22Rv1 (cell line): ENCODE results near the gene LRRC53.

ENCODE experiments used
- H3K27ac ChIP-seq: fragments of 450-650 bp; 2 replicates; pipeline ENCODE4 v1.5.1; 2017
- ZFX ChIP-seq: fragments of 450-650 bp; IDR thresholded peaks from 2 replicates; pipeline ENCODE4 v1.6.1; 2017; ENCODE audit warnings: antibody characterized with exemption, borderline replicate concordance
- TF ChIP-seq, protein P1 (sequence below): fragments of 450-650 bp; IDR thresholded peaks from 2 replicates; pipeline ENCODE4 v1.5.1; 2017; ENCODE audit warnings: mild to moderate bottlenecking

Gene LRRC53

DNA sequence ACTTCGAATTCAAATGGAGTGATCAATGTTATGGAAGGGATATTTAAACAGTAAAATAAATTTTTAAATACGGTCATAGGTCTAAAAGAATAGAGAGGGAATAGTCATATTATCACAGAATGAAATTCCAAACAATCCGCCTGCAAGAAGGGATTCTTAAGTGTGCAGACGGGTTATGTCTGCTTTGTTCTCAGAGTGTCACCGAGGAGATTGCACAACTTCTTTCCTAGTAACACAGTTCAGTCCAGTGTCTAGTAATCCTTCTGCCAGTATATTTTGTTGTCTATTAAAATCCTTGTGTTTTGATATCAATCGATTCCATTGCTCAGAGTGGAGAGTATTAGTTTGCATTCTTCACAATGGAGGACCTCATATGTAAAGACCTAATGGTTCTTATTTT, 48.4 kb downstream of the LRRC53 start:
- TF ChIP-seq, protein P1, sequence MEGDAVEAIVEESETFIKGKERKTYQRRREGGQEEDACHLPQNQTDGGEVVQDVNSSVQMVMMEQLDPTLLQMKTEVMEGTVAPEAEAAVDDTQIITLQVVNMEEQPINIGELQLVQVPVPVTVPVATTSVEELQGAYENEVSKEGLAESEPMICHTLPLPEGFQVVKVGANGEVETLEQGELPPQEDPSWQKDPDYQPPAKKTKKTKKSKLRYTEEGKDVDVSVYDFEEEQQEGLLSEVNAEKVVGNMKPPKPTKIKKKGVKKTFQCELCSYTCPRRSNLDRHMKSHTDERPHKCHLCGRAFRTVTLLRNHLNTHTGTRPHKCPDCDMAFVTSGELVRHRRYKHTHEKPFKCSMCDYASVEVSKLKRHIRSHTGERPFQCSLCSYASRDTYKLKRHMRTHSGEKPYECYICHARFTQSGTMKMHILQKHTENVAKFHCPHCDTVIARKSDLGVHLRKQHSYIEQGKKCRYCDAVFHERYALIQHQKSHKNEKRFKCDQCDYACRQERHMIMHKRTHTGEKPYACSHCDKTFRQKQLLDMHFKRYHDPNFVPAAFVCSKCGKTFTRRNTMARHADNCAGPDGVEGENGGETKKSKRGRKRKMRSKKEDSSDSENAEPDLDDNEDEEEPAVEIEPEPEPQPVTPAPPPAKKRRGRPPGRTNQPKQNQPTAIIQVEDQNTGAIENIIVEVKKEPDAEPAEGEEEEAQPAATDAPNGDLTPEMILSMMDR: no peak
- no peak for TF ChIP-seq ZFX

DNA sequence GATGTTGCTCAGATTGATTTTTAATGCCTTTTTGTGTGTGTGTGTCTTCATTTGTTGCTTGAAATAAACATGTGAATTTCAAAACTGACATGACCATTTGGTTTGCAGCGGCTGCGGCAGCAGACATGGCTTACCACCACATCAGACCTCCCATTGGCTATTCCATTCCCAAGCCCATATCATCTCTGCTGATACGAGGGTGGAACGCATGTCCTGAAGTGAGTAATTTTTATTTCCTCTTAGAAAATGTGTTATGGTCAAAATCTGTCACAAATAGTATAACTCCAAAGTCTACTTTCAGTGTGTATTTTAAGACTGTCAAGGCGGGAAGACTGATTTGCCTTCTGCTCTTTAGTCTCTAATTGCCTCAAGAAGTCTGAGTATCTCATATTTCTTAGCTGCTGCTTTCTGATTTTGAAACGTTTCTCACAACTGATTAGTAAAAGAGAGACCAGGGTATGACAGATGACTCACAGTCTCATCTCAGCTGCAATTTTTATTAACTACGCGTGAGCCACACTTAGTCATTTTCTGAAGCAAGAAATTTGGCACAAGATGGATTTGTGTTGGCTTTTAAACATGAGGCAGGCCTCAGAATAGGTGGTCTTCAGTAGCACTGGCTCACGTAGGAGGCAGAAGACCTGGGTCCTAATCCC, 49.0 kb downstream of the LRRC53 start:
- no peak overlapping the region for H3K27ac ChIP-seq
- no peak for TF ChIP-seq ZFX
- TF ChIP-seq, protein P1: no peak

More for the DNA sequence above, 48.4 kb downstream of the LRRC53 start:
- H3K27ac ChIP-seq: no peak overlapping the region

DNA sequence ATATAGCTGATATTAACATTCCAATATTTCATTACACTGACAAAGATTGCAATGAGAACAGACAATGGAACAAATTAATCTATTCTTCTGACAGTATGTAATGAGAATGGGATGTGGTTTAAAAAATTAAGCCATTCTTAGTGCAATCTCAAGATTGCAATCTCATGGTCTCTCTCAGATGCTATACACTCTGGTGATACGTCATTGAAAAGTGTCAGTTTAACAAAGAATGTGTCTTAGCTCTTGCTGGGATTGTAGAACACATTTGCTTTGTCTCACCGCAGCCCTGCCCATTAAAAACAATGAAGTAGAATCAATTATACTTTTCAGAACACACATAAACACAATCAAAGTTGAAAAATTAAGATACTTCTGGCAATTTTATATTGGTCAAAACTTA, 55.2 kb downstream of the LRRC53 start:
- H3K27ac ChIP-seq: no peak overlapping the region

DNA sequence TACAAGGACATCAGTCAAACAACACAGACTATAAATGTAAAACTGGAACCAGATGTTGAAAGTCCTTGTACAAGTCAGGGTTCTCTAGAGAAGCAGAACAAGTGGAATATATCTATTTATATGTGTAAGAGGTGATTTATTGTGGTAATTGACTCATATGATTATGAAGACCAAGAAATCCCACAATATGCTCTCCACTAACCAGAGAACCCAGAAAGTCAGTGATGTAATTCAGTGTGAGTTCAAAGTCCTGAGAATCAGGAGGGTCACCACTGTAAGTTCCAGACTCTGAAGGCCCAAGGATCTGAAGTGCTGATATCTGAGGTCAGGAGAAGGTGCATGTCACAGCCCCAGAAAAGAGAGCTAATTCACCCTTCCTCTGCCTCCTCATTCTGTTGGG, 57.0 kb downstream of the LRRC53 start:
- TF ChIP-seq, protein P1: no peak
- TF ChIP-seq ZFX: no peak
- no peak overlapping the region for H3K27ac ChIP-seq

More for the DNA sequence above, 55.2 kb downstream of the LRRC53 start:
- TF ChIP-seq ZFX: no peak
- TF ChIP-seq, protein P1: no peak

DNA sequence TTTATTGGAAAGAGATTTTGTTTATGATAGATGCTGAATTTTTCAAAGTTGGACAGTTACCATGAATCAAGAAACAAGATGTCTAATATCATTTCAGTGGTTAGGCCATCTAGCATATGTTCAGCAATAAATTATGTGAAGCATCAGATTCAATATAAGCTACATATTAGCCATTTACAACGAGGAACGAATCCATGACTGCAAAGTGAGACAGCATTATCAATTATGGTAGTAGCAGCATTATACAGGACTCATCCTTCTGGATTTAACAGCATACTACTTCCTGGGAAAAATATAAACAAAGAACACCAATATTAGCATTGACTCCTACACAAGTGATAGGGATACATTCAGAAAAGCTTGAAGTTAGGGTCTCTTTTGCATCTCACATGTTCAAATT, 59.1 kb downstream of the LRRC53 start:
- H3K27ac ChIP-seq: no peak overlapping the region
- no peak for TF ChIP-seq ZFX
- TF ChIP-seq, protein P1: no peak

DNA sequence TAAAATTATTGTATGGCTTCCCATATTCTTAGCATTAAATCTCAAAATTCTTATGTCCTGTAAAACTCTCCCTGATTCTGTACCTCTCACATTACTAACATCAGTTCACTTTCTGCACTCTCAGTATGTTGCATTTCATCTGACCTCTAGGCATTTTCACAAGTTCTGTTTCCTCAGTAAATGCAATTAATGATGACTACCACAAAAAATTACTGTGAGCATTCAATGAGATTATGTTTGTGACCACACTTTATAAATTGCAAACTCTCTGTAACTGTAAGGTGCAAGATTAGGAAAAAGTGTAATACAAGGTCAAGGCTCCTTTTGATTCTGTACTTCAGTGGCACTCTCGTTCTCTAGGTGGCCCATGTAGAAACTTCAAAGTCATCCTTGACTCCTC, 60.4 kb downstream of the LRRC53 start:
- no peak overlapping the region for H3K27ac ChIP-seq
- TF ChIP-seq, protein P1: no peak
- no peak for TF ChIP-seq ZFX

DNA sequence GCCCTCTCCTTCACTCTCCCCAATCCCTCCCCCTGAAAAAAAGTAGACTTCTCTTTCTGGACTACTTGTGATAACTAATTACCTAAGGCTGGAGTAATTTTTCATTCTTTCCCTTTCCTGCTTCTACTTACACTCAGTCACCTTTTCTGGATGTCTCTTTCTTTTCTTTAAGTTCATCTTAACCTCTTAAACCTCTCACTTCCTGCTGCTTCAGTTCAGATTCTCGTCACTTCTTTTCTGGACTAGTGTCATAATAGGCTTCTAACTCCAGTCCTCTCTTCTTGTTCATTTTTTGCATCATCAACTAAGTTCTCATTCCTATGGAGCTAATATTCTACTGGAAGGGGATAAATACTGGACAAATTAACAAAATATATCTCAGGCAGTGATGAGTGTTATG, 75.4 kb downstream of the LRRC53 start:
- no peak overlapping the region for H3K27ac ChIP-seq
- TF ChIP-seq, protein P1: no peak
- no peak for TF ChIP-seq ZFX
